Measurements from ENCODE around the gene BMP8B.

BMP8B gene

GRCh38 chr1:39758556-39759435 is 29.9 kb downstream of the BMP8B start:
- Histone ChIP-seq H3K4me3 (replicated peaks; ENCODE audit: low read depth, low read length) (no peak overlapping the region), H3K27me3 (replicated peaks; ENCODE audit: control insufficient read depth, insufficient read depth, low read length) (no peaks in the 10 kb centered on the region), H3K36me3 (ENCODE audit: control insufficient read depth, insufficient read depth, low read length) (peaks cover 21% of the 10 kb centered on the region)
- DNase-seq (ENCODE audit: extremely low read depth, insufficient read length), result no peak
- TF ChIP-seq, protein P1, sequence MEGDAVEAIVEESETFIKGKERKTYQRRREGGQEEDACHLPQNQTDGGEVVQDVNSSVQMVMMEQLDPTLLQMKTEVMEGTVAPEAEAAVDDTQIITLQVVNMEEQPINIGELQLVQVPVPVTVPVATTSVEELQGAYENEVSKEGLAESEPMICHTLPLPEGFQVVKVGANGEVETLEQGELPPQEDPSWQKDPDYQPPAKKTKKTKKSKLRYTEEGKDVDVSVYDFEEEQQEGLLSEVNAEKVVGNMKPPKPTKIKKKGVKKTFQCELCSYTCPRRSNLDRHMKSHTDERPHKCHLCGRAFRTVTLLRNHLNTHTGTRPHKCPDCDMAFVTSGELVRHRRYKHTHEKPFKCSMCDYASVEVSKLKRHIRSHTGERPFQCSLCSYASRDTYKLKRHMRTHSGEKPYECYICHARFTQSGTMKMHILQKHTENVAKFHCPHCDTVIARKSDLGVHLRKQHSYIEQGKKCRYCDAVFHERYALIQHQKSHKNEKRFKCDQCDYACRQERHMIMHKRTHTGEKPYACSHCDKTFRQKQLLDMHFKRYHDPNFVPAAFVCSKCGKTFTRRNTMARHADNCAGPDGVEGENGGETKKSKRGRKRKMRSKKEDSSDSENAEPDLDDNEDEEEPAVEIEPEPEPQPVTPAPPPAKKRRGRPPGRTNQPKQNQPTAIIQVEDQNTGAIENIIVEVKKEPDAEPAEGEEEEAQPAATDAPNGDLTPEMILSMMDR (IDR thresholded peaks at IDR 0.05; ENCODE audit: insufficient read depth, low read length, poor library complexity, severe bottlenecking), result no peak

GRCh38 chr1:39757501-39757900 is 31.2 kb downstream of the BMP8B start:
- no peak for DNase-seq (ENCODE audit: extremely low read depth, insufficient read length)
- Histone ChIP-seq H3K4me3 (replicated peaks; ENCODE audit: low read depth, low read length) (no peak overlapping the region), H3K27me3 (replicated peaks; ENCODE audit: control insufficient read depth, insufficient read depth, low read length) (no peaks in the 10 kb centered on the region), H3K36me3 (ENCODE audit: control insufficient read depth, insufficient read depth, low read length) (peaks cover 30% of the 10 kb centered on the region)
- TF ChIP-seq, protein P1 (IDR thresholded peaks at IDR 0.05; ENCODE audit: insufficient read depth, low read length, poor library complexity, severe bottlenecking), result no peak

DNA sequence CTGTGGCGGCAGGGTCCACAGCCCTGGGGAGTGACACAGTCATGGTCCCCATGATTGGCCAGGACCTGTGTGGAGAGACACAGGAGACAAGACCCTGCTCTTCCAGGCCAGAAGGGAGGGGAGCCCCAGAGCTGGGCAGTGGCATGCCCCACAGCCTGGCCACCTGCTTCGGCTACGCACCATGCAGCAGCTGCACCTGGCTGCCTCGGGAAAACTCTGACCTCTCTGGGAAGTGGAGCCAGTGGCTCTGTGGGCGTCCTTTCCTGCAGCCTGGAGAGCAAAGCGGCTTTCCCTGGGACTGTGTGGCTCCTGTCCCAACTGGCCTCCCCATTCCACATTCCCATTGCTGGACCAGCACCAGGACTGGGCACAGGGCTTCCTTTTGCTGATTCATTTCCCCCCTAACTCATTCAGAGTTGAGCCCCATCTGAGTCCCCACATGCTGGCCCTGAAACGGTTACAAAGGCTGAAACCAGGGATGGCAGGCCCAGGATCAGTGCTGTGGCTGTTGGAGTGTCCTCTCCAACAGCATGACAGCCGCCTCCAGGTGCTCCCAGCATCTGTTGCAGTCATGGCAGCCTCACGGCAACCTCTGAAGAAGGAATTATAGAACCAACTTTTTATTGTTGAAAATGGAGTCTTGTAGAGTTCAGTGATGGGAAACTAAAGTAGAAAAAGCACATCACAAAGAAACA is 32.6 kb downstream of the BMP8B start:
- TF ChIP-seq, protein P1 (IDR thresholded peaks at IDR 0.05; ENCODE audit: insufficient read depth, low read length, poor library complexity, severe bottlenecking), result no peak
- no peaks in the 10 kb centered on the region for H3K27me3 ChIP-seq (replicated peaks; ENCODE audit: control insufficient read depth, insufficient read depth, low read length)
- peaks cover 32% of the 10 kb centered on the region for H3K36me3 ChIP-seq (ENCODE audit: control insufficient read depth, insufficient read depth, low read length)
- DNase-seq (ENCODE audit: extremely low read depth, insufficient read length), result no peak
- H3K4me3 ChIP-seq (replicated peaks; ENCODE audit: low read depth, low read length), result no peak overlapping the region

- no peak overlapping the region for H3K4me3 ChIP-seq (replicated peaks; ENCODE audit: low read depth, low read length)
- H3K36me3 ChIP-seq (ENCODE audit: control insufficient read depth, insufficient read depth, low read length), result peaks cover 38% of the 10 kb centered on the region
- no peak for DNase-seq (ENCODE audit: extremely low read depth, insufficient read length)
- H3K27me3 ChIP-seq (replicated peaks; ENCODE audit: control insufficient read depth, insufficient read depth, low read length), result no peaks in the 10 kb centered on the region
- TF ChIP-seq, protein P1 (IDR thresholded peaks at IDR 0.05; ENCODE audit: insufficient read depth, low read length, poor library complexity, severe bottlenecking), result no peak
Observed at GRCh38 chr1:39754906-39755504, 33.7 kb downstream of the BMP8B start.

DNA sequence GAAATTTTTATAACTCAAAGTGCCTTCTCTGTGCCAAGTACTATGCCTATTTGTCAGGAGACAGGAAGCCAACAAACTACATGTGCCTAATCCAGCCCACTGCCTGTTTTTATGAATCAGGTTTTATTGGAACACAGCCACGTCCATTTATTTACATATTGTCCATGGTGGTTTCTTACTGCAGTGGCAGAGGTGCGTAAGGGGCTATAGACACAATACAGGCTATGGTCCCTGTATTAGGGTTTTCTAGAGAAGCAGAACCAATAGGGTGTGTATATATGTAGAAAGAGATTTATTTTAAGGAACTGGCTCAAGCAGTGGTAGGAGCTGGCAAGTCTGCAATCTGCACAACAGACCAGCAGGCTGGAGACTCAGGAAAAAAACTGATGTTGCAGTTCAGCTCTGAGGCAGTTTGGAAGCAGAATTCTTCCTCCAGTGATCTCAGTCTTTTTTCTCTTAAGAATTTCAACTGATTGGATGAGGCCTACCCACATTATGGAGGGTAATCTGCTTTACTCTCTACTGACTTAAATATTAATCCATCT is 34.6 kb downstream of the BMP8B start:
- Histone ChIP-seq H3K4me3 (replicated peaks; ENCODE audit: low read depth, low read length) (no peak overlapping the region), H3K36me3 (ENCODE audit: control insufficient read depth, insufficient read depth, low read length) (peaks cover 40% of the 10 kb centered on the region), H3K27me3 (replicated peaks; ENCODE audit: control insufficient read depth, insufficient read depth, low read length) (no peaks in the 10 kb centered on the region)
- DNase-seq (ENCODE audit: extremely low read depth, insufficient read length), result no peak
- TF ChIP-seq, protein P1 (IDR thresholded peaks at IDR 0.05; ENCODE audit: insufficient read depth, low read length, poor library complexity, severe bottlenecking), result no peak

Measured in GM06990 (cell line).